Hematopoietic multipotent progenitor cell treated with erythropoietin and hydrocortisone succinate and interleukin-3 and kit ligand, for 17 days (in vitro differentiated cells): ENCODE measurements around the gene FGF8.

Experiments used
- DNase-seq: peaks from one replicate; pipeline ENCODE4 v3.0.0-alpha.2; 2015; ENCODE audit warnings: low spot score

Gene FGF8

DNA sequence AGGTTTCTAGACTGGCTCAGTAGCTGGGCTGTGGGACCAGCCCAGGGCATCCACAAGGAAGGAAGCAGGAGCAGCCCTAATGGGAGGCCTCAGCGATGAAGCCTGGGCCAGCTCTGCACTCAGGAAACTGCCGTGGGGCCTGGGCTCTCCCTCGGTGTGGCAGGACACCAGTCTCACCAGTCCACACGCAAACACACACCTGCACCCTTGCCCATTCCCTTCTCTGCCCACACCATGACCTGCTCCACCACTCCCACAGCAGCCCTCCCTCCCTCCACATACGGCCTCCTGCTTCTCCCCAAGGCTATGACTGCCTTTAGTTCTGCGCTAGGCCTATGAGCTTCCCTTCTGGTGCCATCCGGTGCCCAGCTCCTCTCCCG lies 7.1 kb downstream of the FGF8 start:
- no peak for DNase-seq

DNA sequence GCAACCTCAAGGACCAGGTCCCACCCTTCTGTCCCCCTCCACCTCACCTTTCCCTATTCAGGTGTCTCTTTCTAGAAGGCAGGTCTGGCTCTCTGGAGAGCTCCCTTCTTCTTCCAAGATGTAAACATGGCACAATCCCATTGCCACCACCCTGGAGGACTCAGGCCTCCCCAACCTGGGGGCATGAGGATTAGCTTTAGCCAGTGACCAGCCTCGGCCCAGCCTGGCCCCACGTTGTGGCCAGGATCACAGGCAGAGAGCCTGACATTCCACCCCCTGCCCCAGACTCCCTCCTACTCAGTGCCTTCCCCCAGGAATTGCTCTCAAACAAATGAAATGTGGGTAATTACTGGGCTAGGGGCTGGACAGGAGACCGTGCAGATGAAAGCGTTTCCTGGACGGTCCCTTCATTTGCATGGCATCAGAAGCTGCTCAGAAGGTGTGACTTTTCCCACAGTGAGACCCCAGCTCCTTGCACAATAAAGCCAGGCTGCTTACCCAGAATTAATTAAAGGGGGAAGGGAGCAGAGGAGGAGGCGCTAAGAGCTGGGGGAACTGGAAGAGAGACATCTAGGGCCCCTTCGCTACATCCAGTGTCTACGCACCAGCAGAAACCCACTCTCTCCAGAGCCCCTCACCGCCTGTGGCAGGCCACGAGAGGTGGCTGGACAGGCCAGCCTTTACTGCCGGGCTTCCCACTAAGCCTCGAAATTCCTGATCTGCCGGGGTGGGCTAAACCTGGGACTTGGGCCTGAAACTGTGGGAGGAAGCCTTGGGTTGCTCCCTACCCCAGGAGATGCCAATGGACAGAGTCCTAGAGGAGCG lies 7.7 kb downstream of the FGF8 start:
- DNase-seq, result no peak

DNA sequence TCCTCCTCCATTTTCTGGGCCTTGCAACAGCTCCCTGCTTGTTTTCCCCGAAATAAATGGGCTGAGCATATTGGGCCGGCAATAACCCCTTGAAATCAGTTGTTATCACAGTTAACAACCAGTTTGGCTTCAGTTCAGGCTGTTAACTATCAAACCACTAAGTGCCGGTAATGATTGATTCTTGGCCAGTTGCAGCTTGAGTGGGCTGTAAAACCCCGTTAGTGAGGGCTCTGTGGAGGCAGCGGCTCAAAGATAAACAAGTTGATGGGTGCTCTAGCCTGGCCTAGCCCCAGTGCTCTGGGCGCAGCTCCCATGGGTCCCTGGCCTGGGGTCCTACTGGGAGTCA lies 8.3 kb downstream of the FGF8 start:
- DNase-seq, result no peak

DNA sequence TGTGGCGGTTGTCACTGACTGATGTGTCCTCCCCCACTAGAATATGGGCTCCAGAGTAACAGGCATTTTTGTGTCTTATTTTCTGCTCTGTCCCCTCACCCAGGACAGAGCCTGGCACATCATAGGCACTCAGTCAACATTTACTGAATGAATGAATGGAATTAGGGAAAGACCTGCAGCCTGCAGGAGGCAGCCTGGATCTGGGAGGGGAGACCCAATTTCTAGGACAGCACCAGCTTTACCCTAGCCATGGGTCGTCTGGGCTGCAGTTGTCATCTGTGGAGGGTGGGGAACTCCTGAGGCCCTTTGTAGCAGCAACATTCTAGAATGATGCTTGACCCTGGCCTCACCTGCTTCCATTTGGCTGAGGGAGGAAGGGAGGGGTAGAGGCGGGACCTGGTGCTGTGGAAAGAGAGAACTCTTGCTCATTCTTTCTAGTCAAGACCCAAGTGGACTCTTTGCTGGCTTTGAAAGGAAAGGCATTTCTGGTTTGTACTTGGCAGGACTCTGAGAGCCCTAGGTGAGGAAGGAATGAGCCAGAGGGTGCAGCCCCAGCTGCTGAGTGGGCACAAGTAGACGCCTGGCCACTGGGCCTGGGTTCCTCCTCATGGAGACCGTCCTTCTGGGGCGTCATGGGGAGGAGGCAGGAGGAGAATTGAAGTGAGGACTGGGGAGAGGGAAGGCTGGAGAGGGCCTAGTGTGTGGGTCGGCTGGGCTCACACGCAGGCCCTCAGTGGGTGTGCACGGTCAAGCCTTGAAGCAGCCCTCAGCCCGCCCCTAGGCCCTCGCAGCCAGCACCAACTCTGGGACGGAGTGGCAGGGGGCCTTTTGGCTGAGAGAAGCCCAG lies 8.9 kb downstream of the FGF8 start:
- no peak for DNase-seq

DNA sequence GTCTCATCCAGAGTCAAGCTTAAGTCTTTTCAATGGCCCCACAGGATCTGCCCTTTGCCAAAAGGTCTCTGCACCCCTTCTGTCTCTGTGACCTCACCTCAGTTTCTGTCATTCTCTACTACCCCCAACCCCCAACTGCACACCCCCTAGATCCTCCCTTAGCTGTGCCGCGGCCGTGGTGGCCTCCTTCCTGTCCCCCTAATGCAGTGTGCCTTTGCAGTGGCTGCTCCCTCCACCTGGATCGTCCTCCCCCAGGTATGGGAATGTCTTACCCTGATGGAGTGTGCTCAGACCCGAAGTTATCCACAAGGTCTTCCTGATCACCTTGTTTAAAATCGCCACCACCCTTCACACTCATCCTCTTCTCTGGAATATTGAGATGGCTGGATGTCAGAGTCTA lies 9.6 kb downstream of the FGF8 start:
- DNase-seq, result no peak

DNA sequence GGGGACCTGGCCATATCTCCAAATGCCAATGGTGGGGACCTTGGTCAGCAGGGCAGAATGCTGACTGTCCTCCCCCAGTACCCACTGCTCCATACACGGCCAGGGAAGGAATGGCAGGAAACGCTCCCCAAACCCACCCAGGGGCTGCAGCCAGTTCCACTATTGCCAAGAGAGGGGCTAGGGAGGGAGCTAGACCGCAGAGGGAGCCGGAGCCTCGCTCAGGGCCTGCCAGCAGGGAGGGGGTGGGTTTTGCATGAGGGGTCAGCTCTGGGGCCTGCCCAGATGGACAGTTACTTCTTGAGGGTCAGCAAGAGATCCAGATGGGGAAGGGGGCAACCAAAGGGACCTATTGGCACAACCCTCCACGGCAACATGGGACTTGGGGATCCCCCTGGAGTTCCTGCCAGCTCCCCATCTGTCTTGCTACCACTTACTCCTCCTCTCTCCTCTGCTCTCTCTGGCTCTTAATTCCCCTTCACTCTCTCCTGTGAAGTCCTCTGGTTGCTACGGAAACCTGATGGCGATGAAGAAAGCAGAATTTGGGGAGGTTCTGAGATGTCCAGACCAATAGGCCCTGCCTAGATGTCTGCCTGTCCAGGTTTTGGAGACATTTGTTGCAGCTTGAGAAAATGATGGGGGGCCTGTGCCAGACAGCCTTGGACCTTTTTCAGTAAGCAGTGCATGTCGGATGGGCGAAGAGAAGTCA lies 12.6 kb downstream of the FGF8 start:
- no peak for DNase-seq

DNA sequence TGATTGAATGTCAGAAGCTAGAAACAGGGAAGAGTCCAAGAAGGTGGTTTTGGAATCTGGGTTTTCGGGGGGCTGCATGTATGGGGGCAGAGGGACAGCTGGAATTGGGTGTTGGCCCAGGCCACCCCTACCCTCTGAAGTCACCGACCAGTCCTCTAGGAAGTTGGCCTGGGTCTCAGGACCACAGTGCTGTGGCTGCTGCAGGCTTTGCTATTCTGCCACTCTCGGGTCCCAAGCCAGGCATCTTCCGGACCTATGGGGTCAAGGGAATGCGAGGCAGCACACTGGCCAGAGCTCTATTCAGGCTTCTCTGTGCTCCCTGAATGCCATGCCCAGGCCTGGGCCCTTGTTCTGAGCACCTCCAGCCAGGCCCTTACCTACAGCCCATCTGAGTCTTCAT lies 13.2 kb downstream of the FGF8 start:
- no peak for DNase-seq

DNA sequence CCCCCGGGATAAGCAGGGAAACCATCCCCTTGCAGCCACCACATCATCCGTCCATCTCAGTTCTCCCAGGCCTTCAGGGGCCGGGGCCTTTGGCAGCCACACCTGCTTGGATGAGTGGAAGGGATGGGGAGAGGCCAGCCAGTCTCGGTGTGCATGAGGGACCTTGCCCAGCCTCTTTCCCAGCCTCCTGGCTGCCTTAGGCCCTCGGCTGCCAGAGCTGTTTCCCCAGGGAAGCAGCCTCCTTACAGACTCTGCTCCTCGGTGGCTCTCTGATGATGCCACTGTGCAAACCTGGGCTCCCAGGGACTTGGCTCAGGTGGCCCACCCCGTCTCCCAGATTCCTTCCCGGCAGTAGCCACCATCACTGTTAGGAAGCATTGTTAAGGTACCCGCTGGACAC lies 14.7 kb downstream of the FGF8 start:
- DNase-seq, result no peak

DNA sequence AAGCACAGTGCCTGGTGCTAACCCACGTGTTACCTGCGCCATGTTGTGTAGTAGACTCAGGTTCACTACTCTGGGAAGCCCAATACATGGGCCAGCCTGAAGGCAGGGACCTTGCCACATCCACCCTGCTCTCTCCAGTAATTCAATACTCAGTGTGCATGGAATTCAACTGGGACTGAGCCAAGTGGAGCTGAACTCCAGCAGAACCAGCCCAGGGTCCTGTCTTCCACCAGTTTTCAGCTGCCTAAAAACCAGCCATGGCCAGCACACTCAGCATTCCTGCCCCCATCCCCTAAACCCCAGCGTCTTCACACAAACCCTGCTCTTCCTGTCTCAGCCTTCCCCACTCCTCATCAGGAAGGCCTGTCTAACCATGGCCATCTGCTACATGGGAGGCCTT lies 15.4 kb downstream of the FGF8 start:
- no peak for DNase-seq

DNA sequence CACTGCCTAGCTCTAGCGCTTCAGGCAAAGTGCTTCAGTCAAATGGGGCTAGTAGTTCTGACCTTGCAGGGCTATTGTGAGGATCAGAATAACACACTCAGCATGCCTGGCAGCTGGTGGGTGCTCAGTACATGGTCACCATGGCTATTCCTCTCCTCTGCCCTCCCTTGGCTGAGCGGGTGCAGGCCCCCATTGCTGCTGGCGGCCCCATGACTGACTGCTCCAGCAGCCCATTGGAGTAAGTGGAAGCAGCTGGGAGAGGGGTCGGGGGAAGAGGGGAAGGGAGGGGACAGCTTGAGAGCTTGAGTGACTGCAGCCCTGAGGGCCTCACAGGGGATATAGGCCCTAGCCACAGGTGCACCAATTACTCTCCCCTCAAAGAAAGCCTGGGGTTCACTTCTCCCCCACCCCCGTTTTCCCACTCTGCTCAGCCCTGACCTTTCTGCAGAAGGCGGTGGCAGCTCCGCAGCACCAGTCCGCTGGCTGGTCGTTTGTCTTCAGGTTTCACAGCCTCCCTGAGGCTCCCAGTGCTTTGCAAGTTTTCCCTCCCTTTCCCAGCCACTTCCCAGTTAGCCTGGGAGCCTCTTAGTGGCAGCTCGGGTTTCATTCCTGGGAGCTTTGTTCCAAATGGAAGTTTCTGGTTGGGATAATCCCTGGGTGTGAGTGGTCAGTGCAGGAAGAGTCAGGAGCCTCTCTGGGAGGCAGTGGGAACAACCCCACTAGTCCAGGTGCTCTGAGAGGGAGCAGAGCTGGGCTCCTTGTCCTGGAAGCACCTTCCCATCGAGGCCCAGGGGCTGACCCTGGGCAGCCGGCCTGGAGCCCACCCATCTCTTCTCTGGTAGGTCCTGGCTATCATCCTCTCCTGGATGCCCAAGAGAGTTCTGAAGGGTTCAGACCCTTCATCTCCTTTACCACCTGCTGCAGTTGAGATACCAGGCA lies 16.3 kb downstream of the FGF8 start:
- DNase-seq, result no peak

DNA sequence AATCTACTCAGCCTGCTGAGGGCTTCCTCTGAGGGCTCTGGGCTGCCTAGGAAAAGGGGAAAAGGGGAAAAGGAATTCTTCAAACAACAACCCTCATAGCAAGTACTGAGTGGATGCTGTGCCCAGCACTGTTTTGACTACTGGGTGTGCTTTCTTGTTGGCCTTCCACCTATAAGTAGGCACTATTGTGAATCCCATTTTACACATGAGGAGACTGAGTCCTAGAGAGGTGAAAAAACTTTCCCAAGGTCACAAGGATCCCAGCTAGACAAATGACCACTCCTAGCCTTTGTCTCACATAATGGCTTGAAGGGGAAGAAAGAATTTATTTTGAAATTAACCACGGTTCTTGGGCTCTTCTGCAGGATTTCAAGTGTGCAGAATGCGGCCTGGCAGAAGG lies 17.1 kb downstream of the FGF8 start:
- DNase-seq, result no peak

DNA sequence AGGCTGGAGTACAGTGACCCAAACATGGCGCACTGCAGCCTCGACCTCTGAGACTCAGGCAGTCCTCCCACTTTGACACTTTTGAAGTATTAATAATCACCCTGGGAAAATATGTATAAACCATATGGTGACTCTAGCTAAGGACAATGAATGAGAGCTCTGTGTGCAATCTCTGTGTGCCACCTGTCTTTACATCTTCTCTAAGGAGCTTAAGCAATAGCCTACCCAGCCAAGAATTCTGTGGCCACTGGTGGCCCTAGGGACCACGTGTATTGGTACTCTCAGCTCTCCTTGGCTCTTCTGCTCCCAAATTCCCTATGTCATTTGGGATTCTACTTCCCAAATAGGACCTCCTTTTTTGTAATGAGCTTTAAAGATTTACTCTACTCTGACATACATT lies 23.7 kb downstream of the FGF8 start:
- no peak for DNase-seq

DNA sequence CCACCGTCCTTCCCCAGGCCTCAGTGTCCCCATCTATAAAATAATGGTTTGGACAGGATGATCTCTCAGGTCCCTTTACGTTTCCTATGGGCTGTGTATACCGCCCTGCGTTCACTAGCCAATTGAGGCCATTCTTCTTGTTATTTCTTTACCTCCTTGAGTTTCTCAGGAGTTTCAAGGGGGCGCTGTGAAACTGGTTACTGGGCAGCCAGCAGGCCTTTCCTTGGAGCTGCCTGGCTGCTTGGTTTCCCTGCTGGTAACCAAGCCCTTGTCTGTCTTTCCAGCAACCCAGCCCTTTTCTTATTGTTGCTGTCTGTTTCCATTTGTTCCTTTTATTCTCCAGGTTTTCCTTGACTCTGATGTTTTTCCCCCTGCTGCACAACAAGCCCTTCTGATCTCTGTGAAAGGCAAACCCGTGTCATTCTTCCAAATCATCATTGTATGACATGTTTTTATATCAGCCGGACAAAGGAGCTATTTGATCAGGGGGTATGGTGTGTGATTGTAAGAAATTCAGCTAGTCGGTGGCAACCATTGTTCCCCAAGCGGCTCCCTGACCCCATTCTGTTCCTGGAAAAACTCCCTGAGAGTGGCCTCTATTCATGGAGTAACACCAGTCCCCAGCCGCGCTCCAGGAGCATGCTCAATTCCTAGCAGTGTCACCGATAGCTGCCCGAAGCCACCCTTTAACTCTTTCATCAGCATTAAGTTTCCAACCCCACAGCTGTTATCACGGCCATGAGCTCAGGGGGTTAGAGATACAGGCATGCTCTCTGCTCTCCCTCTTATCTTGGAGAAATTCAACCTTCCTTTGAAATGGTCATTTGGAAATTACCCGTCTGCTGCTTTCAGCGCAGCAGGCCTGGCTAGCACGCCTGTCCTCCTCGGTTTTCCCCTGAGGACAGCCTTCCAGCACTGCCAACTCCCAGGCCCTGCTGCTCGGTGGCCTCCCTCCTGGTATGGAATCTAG lies 26.6 kb downstream of the FGF8 start:
- no peak for DNase-seq

DNA sequence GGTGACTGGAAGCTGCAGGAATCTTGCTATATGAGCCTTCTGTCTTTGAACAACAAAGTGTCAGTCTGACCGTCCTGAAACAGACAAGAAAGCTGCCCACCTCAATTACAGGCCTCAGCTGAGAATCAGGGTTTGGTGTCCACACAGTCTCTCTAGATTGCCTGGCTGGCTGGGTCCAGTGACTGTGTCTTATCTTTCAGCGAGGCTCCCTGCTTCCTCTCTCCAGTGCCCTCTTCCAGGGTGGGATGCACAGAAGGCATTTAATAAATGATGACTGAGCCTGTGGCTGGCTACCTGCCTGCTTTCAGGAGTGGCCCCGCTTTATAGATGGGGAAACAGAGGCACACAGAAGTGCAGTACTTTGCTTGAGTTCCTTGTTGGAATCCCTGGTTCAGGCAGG lies 27.4 kb downstream of the FGF8 start:
- no peak for DNase-seq

DNA sequence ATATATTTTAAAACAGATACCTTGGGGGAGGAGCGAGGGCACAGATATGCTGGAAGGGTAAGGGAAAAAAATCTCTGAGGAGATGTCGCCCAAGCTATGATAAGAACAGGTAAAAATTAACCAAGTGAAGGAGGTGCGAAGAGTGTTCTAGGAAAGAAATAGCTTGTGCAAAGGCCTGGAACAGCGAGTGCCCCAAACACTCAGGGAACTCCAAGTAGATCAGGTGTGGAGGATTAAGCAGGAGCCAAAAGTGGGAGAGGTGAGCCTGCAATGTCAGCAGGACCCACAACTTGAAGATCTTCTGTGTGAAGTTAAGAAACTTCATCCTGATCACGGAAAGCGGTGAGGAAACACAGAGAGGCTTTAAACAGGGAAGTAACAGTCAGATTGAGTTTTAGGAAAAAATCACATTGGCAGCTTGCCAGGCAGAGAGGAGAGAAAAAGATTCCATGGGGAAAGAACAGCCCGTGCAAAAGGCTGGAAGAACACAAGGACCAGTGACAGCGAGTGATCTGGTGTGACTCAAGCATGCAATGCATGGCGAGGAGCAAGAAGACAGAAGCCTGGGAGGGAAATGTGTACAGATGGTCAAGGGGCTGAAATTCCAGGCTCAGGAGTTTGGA lies 30.7 kb downstream of the FGF8 start:
- DNase-seq, result no peak

DNA sequence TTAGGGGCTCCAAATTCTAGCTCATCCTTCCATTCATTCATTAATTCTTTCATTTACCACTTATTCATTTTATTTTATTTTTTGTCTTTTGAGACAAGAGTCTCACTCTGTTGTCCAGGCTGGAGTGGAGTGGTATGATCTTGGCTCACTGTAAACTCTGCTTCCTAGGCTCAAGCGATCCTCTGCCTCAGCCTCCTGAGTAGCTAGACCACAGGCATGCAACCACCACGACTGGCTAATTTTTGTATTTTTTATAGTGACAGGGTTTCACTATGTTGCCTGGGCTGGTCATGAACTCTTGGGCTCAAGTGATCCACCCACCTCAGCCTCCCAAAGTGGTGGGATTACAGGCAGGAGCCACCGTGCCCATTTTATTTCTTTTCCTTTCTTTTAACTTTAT lies 31.6 kb downstream of the FGF8 start:
- no peak for DNase-seq

DNA sequence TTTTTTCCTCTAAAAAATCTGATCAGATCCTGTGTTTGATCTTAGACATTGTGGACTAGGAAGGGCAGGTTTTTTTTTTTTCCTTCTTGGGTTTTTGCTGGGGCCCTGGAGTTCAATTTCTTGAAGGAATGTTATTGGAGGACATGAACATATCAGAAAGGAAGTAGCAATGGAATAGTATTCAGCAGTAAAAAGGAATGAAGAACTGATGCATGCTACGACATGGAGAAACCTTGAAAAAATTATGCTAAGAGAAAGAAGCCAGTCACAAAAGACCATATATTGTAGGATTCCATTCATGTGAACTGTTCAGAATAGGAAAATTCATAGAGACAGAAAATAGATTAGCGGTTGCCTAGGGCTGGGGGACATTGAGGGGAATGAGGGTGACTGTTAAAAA lies 34.0 kb downstream of the FGF8 start:
- DNase-seq, result no peak

DNA sequence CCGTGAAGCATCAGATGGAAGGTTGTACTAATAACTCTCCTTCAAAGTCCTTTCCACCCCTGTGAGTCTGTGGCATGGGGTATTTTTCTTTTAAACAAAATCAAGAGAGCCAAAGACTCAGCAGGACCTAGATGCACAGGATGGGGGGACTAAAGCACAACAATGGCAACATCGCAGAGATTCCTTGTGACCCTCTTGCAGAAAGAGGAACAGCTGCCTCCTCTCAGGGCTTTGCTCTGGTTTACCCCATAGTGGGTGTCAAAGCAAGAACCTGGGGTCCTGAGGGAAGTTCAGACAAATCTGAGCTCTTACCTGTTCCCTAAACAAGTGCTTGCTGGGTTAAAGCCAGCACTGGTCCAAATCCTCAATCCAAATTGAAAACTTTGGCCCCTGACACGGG lies 39.2 kb downstream of the FGF8 start:
- DNase-seq, result no peak

DNA sequence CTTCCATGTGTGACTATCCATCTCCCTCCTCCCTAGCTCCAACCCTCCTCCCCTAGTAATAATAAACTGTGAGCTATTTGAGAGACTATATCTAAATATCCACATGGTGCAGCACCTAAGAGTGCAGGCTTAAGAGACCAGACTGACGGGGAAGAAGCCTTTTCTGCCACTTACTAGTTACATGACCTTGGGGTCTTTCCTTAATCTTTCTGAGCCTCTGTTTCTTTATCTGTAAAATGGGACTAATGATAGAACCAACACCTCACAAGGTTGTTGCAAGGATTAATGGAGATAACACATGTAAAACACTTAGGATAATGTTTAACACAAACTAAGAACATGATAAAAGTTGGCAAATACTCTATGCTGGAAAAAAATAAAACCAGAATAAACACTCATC lies 43.8 kb downstream of the FGF8 start:
- no peak for DNase-seq

DNA sequence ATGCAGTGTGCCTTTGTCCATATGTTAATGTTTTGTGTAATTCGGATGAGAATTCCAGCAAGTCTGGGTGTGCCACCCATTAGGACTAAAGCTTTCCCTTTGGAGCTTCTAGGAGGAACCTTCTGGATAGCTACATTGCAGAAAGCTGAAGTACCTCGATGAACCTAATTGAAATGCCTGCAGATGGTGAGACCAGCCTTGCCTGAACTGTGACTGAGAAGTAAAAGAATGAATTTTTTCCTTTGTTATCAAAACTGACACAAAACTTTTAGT lies 49.9 kb downstream of the FGF8 start:
- no peak for DNase-seq
